SKM-1 treated with dmso at 0.1 percent for 144 hours (cell line): Measurements from ENCODE around the gene PTPRCAP.
"Not testable (repeated sequence)": the region's sequence is repeated elsewhere in the genome, so short reads cannot be mapped to it uniquely, and the experiment has no call there.

Experiments
- DNase-seq: peaks from one replicate; lab custom pipeline; 2025; ENCODE audit not compliant: unreplicated experiment; lab: John Stamatoyannopoulos, UW

Gene PTPRCAP

DNA sequence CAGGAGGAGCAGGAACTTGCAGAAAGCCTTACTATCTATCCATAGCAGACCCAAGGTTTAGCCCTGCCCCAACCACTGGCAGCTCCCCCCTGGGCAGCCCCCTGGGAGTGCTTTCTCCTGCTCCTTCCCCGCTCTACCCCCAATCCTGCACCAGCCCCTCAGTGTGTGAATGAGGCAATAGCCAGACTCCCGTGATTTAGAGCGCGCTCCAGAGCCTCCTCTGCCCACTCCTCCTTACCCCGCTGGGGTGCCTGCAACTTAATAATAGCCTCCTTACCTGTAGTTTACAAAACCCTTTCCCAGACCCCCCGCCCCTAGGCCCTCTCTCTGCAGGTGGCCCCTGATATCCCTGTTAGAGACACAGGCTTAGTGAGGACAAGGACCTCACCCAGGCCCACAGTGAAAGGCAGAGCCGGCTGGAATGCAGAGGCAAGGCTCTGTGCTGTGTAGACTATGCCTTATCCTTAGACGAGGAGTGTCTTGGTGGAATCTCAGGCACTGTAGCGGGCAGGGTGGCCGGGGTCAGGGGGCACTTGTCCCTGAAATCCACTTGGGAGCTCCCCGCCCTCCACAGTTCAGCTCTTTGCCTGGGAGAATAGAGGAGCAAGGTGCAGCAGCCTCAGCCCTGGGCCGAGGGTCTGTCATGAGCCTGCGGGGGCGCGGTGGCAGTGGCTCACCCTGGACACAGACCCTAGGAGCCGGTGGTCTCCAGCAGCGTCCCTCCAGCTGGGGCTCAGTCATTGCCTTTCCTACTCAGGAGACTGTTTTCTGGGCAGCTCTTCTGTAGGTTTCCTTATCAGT, 26.3 kb downstream of the PTPRCAP start:
- no peak for DNase-seq

DNA sequence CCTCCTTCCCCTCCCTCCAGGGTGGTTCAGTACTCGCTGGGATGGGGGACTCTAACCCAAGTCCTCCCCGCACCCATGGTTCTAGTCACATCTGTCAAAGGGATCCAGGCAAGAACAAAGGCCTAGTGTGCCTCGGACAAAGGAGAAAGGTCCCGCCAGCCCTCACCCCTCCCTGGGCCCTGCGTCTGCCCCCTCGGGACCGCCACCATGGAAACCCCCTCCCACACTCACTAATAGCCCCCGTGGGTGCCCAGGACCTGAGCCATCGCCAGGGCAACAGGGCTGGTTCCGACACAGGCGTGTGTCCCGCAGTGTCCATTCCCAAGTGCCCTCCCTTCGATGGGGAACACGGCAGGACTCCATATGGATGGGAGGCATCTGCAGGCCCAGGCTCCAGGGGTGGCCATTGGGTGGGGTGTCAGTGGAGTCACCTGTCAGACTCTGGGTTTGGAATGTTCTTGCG, 27.1 kb downstream of the PTPRCAP start:
- DNase-seq, result no peak

DNA sequence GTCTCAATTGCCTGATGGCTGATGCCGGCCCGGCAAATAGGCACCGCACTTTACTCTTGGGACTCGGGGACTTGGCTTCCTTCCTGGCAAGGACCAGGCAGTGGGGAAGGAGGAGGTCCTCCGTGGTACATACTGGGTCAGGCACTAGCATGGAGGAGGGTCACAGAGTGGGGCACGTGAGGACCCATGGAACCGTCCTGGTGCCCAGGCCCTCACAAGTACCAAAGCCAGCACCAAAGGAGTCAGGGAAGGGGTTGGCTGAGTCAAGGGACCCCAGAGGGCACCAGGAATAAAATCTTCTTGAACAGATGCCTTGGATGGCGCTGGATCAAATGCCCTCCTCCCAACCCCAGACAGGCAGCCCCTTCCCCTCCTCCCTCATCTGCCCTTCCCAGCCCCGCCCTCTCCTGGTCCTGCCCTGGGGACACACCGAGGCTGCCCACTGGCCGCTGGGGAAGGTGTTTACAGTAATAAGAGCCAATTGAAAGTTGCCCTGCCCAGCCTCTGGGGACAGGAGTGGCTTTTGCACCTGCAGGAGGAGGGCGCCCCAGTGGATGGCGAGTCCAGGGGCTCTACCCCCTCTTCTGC, 27.6 kb downstream of the PTPRCAP start:
- DNase-seq, result no peak

DNA sequence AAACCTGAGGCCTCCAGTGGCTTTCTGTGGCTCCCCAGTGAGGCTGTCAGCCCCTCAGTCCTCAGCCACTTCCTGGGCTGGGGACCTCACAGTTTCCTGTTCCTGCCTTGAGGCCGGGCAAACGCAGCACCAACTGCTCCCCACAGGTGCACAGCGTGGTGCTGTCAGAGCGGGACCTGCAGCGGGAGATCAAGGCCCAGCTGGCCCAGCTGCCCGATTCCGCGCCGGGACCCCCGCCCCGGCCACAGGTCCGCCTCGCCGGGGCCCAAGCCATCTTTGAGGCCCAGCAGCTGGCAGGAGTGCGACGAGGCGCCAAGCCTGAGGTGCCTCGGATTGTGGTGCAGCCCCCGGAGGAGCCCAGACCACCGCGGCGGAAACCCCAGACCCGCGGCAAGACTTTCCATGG, 28.2 kb downstream of the PTPRCAP start:
- DNase-seq, result no peak

GRCh38 chr11:67408437-67409200, 28.9 kb downstream of the PTPRCAP start:
- no peak for DNase-seq

DNA sequence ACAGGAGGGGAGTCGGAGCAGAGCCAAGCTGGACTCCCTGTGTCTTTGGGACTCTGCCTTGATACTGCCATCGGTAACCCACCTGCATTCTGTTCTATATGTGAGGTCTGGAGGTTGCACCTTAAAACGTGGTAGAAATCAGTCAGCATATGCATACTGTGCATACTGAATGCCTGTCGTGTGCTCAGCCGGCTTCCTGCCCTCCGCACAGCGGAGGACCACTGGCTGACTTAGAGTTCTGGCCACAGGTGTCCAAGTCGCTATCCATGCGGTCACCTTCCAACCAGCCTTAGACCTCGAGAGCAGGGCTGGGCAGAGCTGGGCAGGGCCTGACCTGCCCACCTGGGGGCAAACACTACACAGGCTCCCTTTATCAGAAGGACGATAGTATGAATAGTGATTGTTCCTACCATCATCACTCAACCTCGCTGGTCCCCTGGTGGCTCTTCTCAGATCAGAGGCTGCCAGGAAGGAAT, 29.8 kb downstream of the PTPRCAP start:
- DNase-seq, result no peak

GRCh38 chr11:67406969-67407687, 30.4 kb downstream of the PTPRCAP start:
- DNase-seq, result no peak

DNA sequence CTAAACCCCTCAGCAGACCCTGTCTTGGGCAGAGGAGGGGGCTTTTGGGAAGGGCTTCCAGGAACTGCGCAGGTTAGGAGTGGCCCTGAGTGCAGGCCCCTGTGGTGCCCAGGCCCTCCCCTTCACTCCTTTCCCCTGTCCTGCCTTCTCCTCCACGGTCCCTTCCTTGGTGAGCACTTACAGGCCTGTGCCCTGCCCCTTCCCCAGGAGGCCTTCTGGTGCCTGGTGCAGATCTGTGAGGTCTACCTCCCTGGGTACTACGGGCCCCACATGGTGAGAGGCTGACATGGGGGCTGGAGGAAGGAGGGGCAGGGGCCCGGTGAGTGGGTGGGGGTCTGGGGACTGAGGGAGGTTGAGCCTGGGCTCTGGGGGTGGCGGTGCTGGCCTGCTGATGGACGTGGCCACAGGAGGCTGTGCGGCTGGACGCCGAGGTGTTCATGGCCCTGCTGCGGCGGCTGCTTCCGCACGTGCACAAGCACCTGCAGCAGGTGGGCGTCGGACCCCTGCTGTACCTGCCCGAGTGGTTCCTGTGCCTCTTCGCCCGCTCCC, 31.0 kb downstream of the PTPRCAP start:
- DNase-seq, result no peak

DNA sequence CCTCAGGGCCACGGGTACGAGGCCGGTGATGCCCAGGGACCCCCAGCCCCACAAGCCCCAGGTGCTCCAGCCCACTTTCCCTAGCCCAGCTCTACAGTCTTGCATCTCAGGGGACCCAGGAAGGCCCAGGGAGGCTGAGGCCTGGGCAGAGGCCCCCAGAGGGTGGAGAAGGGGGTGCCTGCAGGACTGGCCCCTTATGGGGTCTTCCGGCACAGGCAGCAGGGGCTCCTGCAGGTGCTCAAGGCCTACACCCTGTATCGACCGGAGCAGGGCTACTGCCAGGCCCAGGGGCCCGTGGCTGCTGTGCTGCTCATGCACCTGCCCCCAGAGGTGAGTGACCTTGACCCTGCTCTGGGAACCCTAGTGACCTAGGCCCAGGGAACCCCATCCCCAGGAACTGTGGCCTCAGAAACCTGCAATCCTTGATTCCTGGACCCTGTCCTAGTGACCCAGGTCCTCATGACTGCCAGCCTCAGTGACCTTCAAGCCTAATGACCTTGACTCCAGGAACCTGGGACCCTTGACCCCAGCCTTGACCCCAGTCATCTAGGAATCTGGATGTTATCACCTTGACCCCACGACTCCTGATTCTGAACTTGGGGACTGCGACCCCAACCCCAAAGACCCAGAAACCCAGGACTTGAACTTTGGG, 31.7 kb downstream of the PTPRCAP start:
- no peak for DNase-seq

- no peak for DNase-seq
Observed at GRCh38 chr11:67405196-67405567, 32.3 kb downstream of the PTPRCAP start.

DNA sequence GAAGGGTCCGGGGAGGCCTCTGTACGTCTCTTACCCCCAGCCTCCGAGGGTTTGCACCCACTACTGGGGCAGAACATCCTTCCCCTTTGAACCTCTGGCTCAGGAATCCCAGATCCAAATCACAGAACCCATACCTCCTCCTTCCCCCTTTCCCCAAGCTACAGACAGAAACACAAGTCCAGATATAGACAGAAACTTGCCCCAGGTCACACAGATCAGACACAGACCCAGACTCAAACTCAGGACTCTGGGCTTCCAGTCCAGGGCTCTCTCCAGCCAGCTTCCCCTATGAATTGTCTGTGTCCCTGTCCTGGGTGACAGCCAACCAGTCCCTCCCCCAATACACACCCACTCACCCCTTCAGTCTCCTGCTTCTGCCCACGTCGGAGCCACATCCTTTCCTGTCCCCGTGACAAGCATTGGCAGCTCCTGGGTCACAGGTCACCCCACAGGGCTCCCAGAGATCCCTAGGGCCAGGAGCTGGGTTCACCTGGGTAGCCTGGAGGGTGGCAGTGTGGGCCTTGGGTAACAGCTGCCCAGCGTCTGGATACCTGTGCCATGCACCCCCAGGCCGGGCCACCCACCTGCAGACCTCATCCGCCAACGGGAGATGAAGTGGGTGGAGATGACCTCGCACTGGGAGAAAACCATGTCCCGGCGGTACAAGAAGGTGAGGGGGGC, 32.8 kb downstream of the PTPRCAP start:
- DNase-seq, result no peak

- DNase-seq, result not testable (repeated sequence)
Observed at GRCh38 chr11:67403085-67403484, 34.4 kb downstream of the PTPRCAP start.

DNA sequence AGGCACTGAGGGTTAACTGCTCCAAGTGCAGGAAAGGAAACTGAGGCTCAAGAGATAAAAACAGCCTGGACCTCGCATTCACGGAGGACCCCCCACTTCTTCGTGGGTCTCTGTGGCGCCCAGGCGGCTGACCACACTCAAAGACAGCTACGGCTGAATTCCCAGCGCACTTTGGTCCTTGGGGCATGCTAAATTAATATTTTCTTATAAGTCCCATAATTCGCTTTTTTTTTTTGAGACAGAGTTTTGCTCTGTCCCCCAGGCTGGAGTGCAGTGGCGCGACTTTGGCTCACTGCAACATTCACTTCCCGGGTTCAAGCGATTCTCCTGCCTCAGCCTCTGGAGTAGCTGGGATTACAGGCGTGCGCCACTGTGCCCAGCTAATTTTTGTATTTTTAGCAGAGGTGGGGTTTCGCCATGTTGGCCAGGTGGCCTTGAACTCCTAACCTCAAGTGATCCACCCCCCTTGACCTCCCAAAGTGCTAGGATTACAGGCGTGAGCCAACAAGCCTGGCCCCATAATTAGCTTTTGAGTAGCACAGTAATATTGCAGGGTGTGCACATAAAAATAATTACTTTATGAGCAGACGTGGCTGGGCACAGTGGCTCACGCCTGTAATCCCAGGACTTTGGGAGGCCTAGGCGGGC, 35.2 kb downstream of the PTPRCAP start:
- not testable (repeated sequence) for DNase-seq

- DNase-seq, result peak; percentile 90
Observed at GRCh38 chr11:67401495-67402191, 35.8 kb downstream of the PTPRCAP start, which contains the start of gene PPP1CA. PPP1CA (minus strand) TSS chr11:67401858; CDS start chr11:67401782, 76 bp downstream.

- DNase-seq, result no peak
Observed at GRCh38 chr11:67400942-67401494, 36.5 kb downstream of the PTPRCAP start.

DNA sequence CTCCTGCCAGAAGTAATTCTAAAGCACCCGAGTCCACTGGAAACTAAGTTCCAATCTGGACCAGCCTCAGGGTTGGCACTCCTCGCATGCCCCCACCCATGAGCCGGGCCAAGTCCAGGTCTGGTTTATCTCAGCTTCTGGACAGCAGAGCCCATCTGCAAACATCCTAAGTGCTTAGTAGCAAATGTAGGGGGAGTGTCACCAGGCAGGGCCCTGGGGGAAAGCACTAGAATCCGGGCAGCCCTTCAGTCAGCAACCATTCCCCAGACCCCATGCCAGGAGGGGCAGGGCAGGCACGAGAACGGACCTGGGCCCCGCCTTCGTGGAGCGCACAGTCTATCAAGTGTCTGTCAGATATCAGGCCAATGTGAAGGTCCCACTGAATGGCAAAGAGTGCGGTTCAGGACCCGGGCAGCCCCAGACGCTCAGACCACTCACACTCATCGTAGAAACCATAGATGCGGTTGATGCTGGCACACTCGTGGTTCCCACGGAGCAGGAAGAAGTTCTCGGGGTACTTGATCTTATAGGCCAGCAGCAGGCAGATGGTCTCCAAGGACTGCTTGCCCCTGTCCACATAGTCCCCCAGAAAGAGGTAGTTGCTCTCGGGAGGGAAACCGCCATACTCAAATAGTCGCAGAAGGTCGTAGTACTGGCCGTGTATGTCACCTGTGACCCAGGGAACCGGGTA, 37.1 kb downstream of the PTPRCAP start:
- DNase-seq, result no peak

DNA sequence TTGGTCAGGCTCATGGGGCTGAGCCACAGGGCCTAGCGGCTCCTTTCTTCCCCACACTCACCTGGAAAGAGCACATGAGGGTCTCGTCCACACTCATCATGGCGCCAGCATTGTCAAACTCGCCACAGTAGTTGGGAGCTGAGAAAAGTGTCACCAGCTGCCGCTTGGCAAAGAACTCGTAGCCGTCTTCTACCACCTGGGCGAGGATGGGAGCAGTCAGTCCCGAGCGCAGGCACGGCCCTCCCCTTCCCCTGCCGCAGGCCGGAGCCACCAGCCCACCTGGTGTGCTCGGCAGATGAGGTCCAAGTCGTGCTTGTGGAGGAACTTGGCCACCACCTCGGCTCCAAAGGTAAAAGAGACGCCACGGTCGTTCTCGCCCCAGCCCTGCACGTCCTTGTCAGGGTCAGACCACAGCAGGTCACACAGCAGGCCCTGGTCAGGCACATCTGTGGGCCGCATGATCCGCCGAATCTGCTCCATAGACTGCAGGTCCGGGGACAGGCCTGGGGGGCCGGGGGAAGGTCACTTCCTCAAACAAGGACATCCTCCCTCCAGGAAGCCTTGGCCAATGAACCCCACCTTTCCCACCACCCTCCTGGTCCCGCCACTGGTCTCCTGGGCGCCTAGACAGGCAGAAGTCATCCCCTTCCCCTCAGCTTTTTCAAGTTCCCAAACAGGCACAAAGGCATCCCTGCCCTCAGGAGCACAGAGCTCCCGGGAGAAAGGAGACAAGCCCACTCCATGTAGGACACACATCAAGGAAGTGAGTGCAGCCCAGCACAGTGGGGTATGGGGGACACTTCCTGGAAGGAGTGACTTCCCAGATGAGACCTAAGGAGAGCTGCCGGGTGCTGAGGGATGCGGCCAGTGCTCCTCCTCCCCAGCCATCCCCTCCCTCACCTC, 38.6 kb downstream of the PTPRCAP start:
- no peak for DNase-seq
